Measurements from ENCODE around the gene CEACAM19.
"Not testable (repeated sequence)": the region's sequence is repeated elsewhere in the genome, so short reads cannot be mapped to it uniquely, and the experiment has no call there.

CEACAM19 gene

DNA sequence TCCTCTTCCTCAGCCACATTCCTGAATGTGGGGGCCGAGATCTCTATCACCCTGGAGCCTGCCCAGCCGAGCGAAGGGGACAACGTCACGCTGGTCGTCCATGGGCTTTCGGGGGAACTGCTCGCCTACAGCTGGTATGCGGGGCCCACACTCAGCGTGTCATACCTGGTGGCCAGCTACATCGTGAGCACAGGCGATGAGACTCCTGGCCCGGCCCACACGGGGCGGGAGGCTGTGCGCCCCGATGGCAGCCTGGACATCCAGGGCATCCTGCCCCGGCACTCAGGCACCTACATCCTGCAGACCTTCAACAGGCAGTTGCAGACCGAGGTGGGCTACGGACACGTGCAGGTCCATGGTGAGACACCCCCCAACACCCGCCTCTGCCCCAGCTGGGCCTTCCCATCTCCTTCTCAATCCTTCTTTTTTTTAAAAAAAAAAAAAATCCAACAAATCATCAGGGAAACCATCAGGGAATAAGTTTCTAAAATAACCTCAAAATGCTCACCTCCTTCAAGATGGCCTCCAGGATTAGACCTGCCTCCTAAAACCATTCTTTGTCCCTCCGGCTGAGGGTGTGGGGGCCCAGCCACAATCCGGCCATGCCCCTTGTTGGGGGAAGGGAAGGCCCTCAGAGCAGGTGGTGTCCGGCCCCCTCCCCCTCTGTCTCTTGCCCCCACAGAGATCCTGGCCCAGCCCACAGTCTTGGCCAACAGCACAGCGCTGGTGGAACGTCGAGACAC, 32.2 kb downstream of the CEACAM19 start:
- H3K36me3 ChIP-seq (ENCODE audit: insufficient read depth, low read length): no peaks in the 10 kb centered on the region
- H3K9me3 ChIP-seq (ENCODE audit: low read length): no peaks in the 10 kb centered on the region
- no peaks in the 10 kb centered on the region for H3K4me1 ChIP-seq (ENCODE audit: insufficient read depth, low read length)
- H3K27me3 ChIP-seq (ENCODE audit: insufficient read depth, low read length): no peaks in the 10 kb centered on the region
- no peak overlapping the region for H3K4me3 ChIP-seq (ENCODE audit: low read length)
- H2AFZ ChIP-seq (ENCODE audit: low read depth, low read length): no peak overlapping the region

DNA sequence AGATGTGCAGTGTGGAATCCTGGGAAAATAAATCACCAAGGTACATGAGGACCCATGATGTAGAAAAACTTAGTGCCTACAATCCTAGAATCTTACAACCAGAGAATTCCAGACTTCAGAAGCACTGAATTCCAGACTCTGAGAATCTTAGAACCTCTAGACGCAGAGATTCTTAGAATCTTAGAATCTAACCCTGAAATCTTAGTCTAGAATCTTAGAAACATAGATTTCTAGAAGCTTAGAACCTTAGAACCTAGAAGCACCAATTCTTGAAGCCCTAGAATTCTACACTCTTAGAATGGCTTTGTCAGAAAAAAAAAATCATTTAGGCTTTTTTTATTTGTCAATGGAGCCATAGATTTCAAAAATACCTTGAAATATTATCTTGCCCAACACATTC, 33.7 kb downstream of the CEACAM19 start:
- Histone ChIP-seq H3K9me3 (ENCODE audit: low read length) (no peaks in the 10 kb centered on the region), H3K4me3 (ENCODE audit: low read length) (no peak overlapping the region), H2AFZ (ENCODE audit: low read depth, low read length) (no peak overlapping the region), H3K36me3 (ENCODE audit: insufficient read depth, low read length) (no peaks in the 10 kb centered on the region), H3K27me3 (ENCODE audit: insufficient read depth, low read length) (no peaks in the 10 kb centered on the region), H3K4me1 (ENCODE audit: insufficient read depth, low read length) (no peaks in the 10 kb centered on the region)

DNA sequence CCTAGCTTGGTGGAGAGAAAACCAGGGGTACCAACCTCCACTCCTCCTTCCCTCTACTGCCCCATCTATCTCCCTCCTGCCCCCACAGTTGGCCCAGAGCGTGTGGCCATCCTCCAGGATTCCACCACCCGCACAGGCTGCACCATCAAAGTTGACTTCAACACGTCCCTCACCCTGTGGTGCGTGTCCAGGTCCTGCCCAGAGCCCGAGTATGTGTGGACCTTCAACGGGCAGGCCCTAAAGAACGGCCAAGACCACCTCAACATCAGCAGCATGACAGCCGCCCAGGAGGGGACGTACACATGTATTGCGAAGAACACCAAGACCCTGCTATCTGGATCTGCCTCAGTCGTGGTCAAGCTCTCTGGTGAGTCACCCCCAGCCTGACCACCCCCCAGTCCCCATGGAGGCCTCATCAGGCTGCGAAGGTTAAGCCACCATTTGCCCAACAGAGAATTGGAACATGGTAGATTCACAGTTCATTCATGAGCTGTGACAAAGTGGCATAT, 34.3 kb downstream of the CEACAM19 start:
- H3K36me3 ChIP-seq (ENCODE audit: insufficient read depth, low read length): no peaks in the 10 kb centered on the region
- H3K4me1 ChIP-seq (ENCODE audit: insufficient read depth, low read length): no peaks in the 10 kb centered on the region
- no peak overlapping the region for H3K4me3 ChIP-seq (ENCODE audit: low read length)
- no peaks in the 10 kb centered on the region for H3K27me3 ChIP-seq (ENCODE audit: insufficient read depth, low read length)
- no peaks in the 10 kb centered on the region for H3K9me3 ChIP-seq (ENCODE audit: low read length)
- no peak overlapping the region for H2AFZ ChIP-seq (ENCODE audit: low read depth, low read length)

DNA sequence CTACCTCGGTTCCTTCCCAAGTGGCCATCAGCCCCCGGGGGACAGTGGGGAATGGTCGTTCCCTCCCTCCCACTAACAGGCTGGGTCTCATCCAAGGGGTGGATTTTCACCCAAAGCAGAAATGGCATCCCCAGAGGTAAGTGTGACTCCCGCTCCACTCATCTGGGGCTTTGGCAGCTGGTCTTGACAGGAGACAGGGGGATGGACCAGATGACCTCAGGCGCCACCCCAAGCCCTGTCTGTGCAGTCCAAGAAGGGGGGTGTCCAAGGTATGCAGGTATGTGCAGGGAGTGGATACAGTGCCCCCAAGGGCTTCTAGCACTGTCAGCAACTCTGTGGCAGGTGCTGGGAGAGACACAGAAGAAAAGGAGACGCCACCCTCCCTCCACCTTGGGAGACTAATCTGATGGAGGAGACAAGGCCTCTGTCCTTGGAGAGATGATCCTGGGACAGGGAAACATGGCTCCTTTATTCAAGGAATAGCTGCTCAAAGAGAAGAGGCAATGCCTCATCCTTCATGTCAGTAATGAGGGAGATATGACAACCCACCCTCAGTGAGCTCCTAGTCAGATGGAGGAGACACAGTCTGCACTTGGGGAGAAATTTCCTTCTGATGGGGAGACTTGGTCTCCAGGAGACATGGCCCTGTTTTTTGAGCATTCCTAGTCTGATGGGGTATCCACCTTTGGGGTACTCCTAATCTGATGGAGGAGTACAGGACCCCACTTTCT, 35.4 kb downstream of the CEACAM19 start:
- Histone ChIP-seq H3K4me1 (ENCODE audit: insufficient read depth, low read length) (no peaks in the 10 kb centered on the region), H3K4me3 (ENCODE audit: low read length) (no peak overlapping the region), H3K36me3 (ENCODE audit: insufficient read depth, low read length) (no peaks in the 10 kb centered on the region), H3K27me3 (ENCODE audit: insufficient read depth, low read length) (no peaks in the 10 kb centered on the region), H3K9me3 (ENCODE audit: low read length) (no peaks in the 10 kb centered on the region), H2AFZ (ENCODE audit: low read depth, low read length) (no peak overlapping the region)

DNA sequence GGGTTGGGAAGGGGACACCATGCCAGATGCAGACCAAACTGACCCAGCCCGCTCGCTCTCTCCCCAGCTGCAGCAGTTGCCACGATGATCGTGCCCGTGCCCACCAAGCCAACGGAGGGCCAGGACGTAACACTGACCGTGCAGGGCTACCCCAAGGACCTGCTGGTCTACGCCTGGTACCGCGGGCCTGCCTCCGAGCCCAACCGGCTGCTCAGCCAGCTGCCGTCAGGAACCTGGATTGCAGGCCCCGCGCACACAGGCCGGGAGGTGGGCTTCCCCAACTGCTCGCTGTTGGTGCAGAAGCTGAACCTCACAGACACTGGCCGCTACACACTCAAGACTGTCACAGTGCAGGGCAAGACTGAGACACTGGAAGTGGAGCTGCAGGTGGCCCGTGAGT, 36.5 kb downstream of the CEACAM19 start:
- Histone ChIP-seq H3K4me1 (ENCODE audit: insufficient read depth, low read length) (no peaks in the 10 kb centered on the region), H3K9me3 (ENCODE audit: low read length) (no peaks in the 10 kb centered on the region), H3K36me3 (ENCODE audit: insufficient read depth, low read length) (no peaks in the 10 kb centered on the region), H2AFZ (ENCODE audit: low read depth, low read length) (no peak overlapping the region), H3K4me3 (ENCODE audit: low read length) (no peak overlapping the region), H3K27me3 (ENCODE audit: insufficient read depth, low read length) (no peaks in the 10 kb centered on the region)

DNA sequence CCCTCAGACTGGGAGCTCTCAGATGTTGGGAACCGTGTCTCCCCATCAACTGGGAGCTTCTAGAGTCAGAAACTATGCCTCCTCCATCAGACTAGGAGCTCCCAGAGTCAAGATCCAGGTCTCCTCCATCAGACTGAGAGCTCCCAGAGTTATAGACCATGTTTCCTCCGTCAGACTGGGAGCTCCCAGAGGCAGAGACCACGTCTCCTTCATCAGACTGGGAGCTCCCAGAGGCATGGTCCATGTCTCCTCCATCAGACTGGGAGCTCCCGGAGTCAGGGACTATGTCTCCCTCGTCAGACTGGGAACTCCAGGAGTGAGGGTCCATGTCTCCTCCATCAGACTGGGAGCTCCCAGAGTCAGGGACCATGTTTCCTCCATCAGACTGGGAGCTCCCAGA, 37.7 kb downstream of the CEACAM19 start:
- Histone ChIP-seq H3K4me3 (ENCODE audit: low read length) (no peak overlapping the region), H2AFZ (ENCODE audit: low read depth, low read length) (no peak overlapping the region), H3K36me3 (ENCODE audit: insufficient read depth, low read length) (no peaks in the 10 kb centered on the region), H3K4me1 (ENCODE audit: insufficient read depth, low read length) (no peaks in the 10 kb centered on the region), H3K27me3 (ENCODE audit: insufficient read depth, low read length) (no peaks in the 10 kb centered on the region), H3K9me3 (ENCODE audit: low read length) (no peaks in the 10 kb centered on the region)

DNA sequence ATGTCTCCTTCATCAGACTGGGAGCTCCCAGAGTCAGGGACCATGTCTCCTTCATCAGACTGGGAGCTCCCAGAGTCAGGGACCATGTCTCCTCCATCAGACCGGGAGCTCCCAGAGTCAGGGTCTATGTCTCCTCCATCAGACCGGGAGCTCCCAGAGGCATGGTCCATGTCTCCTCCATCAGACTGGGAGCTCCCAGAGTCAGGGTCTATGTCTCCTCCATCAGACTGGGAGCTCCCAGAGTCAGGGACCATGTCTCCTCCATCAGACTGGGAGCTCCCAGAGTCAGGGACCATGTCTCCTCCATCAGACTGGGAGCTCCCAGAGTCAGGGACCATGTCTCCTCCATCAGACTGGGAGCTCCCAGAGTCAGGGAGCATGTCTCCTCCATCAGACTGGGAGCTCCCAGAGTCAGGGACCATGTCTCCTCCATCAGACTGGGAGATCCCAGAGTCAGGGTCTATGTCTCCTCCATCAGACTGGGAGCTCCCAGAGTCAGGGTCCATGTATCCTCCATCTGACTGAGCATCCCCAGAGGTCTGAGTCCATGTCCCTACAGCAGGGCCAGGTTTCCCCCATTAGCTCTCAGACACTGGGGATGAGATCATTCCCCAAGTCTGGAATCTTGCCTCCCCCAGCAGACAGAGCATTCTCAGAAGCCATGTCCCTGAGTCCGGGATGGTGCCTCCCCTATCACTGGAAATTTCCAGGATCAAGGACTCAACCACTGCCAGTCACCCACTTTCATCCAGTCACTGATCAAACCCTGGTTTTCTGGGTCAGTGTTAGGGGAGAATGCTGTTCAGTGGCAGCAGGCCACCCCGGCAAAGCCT, 38.4 kb downstream of the CEACAM19 start:
- not testable (repeated sequence) for H3K27me3 ChIP-seq (ENCODE audit: insufficient read depth, low read length); H3K4me1 ChIP-seq (ENCODE audit: insufficient read depth, low read length); H3K9me3 ChIP-seq (ENCODE audit: low read length); H3K36me3 ChIP-seq (ENCODE audit: insufficient read depth, low read length); H3K4me3 ChIP-seq (ENCODE audit: low read length); H2AFZ ChIP-seq (ENCODE audit: low read depth, low read length)

DNA sequence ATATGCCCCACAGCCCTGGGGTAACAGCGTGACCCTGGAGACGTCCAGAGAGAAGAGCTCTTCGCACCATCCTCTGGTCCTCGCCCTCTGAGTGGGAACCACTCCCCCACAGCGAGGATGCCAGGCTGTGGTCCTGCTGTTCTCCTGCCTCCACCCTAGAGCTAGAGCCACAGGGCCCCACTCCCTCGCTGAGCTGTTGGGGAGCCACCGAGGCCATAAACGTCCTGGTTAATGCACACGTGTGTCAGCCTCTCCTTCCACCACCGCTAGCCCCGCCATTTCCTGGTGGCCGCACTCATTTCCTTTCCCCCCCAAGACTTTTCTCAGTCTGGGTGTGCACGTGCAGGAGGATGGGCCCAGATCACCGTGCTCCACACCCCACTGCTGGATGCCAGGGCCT, 39.2 kb downstream of the CEACAM19 start:
- Histone ChIP-seq H3K36me3 (ENCODE audit: insufficient read depth, low read length) (no peaks in the 10 kb centered on the region), H2AFZ (ENCODE audit: low read depth, low read length) (no peak overlapping the region), H3K27me3 (ENCODE audit: insufficient read depth, low read length) (no peaks in the 10 kb centered on the region), H3K4me3 (ENCODE audit: low read length) (no peak overlapping the region), H3K4me1 (ENCODE audit: insufficient read depth, low read length) (no peaks in the 10 kb centered on the region), H3K9me3 (ENCODE audit: low read length) (no peaks in the 10 kb centered on the region)

DNA sequence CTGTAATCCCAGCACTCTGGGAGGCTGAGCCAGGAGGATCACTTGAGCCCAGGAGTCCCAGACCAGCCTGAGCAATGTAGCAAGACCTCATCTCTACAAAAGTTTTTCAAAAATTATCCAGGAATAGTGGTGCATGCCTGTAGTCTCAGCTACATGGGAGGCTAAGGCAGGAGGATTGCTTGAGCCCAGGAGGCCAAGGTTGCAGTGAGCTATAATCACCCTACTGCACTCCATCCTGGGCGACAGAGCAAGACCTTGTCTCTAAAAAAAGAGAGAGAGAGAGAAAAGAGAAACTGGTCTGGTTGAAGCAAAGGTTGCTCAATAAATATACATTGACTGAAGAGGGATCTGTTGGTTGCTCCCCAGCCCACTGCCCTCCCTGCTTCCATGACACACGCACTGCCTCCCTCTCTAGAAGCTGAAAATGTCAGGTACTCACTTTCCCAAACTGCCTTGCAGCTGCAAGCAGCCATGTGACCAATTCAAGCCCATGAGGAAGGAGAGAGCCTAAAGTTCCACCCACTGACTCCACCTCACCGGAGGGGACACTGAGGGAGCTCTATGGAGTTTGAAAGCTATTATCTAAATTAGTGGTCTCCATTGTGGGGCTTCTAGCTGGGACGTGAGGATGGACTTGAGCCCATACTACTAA, 41.7 kb downstream of the CEACAM19 start:
- no peak overlapping the region for H2AFZ ChIP-seq (ENCODE audit: low read depth, low read length)
- H3K4me3 ChIP-seq (ENCODE audit: low read length): no peak overlapping the region
- no peaks in the 10 kb centered on the region for H3K4me1 ChIP-seq (ENCODE audit: insufficient read depth, low read length)
- H3K9me3 ChIP-seq (ENCODE audit: low read length): no peaks in the 10 kb centered on the region
- H3K27me3 ChIP-seq (ENCODE audit: insufficient read depth, low read length): no peaks in the 10 kb centered on the region
- H3K36me3 ChIP-seq (ENCODE audit: insufficient read depth, low read length): no peaks in the 10 kb centered on the region

DNA sequence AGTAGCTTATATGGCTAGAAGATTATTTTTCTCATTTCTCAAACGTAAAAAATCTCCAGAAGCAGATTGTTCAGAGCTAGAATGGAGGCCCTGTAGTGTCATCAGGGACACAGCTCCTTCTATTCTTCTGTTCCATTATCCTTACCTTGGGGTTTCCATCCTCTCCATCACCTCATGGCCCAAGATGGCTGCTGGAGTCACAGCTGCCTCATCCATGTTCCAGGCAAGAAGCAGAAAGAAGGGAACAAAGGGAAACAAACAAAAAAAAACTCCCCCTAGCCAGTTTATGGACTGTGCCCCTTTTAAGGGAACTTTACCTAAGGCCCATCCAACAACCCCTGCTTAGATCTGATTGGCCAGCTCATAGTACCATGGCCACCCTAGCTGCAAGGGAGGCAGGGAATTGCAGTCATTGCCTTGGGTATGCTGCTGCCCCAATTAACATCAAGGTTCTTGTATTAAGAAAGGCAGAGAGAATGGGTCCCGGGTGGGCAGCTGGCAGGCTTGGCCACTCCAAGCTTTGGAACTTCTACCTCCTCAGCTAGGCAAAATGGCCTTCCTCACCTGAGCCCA, 43.4 kb downstream of the CEACAM19 start:
- H3K4me3 ChIP-seq (ENCODE audit: low read length): no peak overlapping the region
- no peaks in the 10 kb centered on the region for H3K9me3 ChIP-seq (ENCODE audit: low read length)
- H3K4me1 ChIP-seq (ENCODE audit: insufficient read depth, low read length): peaks cover 12% of the 10 kb centered on the region
- no peak overlapping the region for H2AFZ ChIP-seq (ENCODE audit: low read depth, low read length)
- no peaks in the 10 kb centered on the region for H3K27me3 ChIP-seq (ENCODE audit: insufficient read depth, low read length)
- H3K36me3 ChIP-seq (ENCODE audit: insufficient read depth, low read length): no peaks in the 10 kb centered on the region

DNA sequence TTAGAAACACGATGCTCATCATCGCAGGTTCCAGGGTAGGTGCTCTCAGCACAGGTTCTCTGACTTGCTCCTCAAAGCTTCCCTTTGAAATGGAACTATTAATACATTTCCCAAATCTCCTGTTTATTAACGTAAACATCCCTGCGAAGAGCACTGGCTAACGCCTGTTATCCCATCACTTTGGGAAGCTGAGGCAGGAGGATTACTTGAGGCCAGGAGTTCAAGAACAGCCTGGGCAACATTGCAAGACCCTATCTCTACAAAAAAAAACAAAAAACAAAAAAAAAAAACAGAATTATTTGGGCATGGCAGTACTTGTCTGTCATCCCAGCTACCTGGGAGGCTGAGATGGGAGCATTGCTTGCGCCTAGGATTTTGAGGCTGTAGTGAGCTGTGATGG, 46.3 kb downstream of the CEACAM19 start:
- Histone ChIP-seq H3K4me1 (ENCODE audit: insufficient read depth, low read length) (peaks cover 12% of the 10 kb centered on the region), H3K27me3 (ENCODE audit: insufficient read depth, low read length) (no peaks in the 10 kb centered on the region), H3K4me3 (ENCODE audit: low read length) (no peak overlapping the region), H2AFZ (ENCODE audit: low read depth, low read length) (no peak overlapping the region), H3K9me3 (ENCODE audit: low read length) (no peaks in the 10 kb centered on the region), H3K36me3 (ENCODE audit: insufficient read depth, low read length) (no peaks in the 10 kb centered on the region)

DNA sequence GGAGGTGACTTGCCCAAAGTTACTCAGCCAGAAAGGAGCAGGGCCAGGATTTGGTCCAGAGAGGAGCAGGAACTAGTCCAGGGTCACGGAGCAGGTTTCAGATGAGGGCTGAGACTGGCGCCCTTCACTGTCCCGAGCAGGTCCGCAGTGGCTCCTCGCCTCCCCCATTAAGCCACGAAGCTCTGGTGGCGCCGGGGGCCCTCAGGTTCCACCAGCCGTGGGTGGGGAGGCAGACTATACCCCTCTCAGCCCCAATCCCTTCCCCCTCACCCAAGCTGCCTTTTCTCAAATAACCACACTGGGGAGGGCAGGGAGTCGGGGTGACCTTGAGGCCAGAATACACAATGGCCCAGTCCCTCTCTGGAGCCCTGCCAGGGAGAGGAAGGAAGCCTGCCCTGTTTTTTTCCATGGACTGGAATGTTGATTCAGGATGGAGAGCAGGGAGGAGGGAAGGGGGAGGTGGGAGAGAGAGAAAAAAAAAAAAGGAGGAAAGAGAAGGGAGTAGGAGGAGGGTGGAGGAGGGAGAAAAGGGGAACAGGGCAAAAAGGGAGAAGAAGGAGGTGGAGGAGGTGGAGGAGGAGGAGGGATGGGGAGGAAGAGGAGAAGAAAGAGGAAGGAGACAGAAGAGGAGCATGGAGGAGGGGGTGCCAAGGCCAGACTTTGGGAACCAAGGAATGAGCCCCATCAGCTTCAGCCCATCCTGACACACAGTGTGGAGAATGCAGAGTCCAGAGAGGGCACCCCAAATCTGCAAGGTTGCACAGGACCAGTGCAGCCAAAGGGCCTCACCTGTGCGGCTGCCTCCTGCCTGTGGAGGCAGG, 47.4 kb downstream of the CEACAM19 start:
- Histone ChIP-seq H3K4me3 (ENCODE audit: low read length) (no peak overlapping the region), H3K27me3 (ENCODE audit: insufficient read depth, low read length) (no peaks in the 10 kb centered on the region), H3K9me3 (ENCODE audit: low read length) (no peaks in the 10 kb centered on the region), H3K4me1 (ENCODE audit: insufficient read depth, low read length) (peaks cover 12% of the 10 kb centered on the region), H3K36me3 (ENCODE audit: insufficient read depth, low read length) (no peaks in the 10 kb centered on the region), H2AFZ (ENCODE audit: low read depth, low read length) (peak overlapping the region; percentile 87)

Data from neuron (in vitro differentiated cells).